ENCODE data around the gene RAF1. TPM values are rescaled to one million over a fixed set of nuclear protein-coding genes. Genes with fewer than 3 reads are reported as not detected.

The RAF1 gene
- total RNA-seq, 2 donors from 2014 or later: 158 to 183 TPM

DNA sequence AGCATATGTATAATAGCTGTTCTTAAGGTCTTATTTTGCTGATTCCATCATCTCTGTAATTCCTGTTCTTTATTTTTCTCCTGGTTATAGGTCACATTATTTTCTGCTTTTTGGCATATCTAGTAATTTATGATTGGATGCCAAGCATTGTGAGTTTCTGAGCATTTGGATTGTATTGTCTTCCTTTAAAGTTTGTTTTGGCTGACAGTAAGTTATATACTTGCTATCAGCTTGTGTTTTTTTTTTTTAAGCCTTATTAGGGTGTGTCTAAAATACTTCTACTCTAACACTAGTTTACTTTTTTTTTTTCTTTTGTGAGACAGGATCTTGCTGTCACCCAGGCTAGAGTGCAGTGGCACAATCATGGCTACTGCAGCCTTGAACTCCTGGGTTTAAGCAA, 96.9 kb downstream of the RAF1 start:
- no peak overlapping the region for H3K27ac ChIP-seq
- TF ChIP-seq, protein P1, sequence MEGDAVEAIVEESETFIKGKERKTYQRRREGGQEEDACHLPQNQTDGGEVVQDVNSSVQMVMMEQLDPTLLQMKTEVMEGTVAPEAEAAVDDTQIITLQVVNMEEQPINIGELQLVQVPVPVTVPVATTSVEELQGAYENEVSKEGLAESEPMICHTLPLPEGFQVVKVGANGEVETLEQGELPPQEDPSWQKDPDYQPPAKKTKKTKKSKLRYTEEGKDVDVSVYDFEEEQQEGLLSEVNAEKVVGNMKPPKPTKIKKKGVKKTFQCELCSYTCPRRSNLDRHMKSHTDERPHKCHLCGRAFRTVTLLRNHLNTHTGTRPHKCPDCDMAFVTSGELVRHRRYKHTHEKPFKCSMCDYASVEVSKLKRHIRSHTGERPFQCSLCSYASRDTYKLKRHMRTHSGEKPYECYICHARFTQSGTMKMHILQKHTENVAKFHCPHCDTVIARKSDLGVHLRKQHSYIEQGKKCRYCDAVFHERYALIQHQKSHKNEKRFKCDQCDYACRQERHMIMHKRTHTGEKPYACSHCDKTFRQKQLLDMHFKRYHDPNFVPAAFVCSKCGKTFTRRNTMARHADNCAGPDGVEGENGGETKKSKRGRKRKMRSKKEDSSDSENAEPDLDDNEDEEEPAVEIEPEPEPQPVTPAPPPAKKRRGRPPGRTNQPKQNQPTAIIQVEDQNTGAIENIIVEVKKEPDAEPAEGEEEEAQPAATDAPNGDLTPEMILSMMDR (IDR thresholded peaks at IDR 0.05): no peak
- no peak overlapping the region for H3K4me3 ChIP-seq
- peaks cover 3% of the 10 kb centered on the region for H3K9me3 ChIP-seq
- DNase-seq (ENCODE audit: low spot score): no peak
- H3K4me1 ChIP-seq (ENCODE audit: control insufficient read depth in 1 of 2, low read depth in 2 of 2): peaks cover 3 to 7% of the 10 kb centered on the region in 2 donors
- peaks cover 20% of the 10 kb centered on the region for H3K36me3 ChIP-seq
- no peaks in the 10 kb centered on the region for H3K27me3 ChIP-seq (replicated peaks; ENCODE audit: insufficient read depth)
- no peak for ATAC-seq (ENCODE audit: insufficient number of reproducible peaks, low FRiP score, low read depth)

DNA sequence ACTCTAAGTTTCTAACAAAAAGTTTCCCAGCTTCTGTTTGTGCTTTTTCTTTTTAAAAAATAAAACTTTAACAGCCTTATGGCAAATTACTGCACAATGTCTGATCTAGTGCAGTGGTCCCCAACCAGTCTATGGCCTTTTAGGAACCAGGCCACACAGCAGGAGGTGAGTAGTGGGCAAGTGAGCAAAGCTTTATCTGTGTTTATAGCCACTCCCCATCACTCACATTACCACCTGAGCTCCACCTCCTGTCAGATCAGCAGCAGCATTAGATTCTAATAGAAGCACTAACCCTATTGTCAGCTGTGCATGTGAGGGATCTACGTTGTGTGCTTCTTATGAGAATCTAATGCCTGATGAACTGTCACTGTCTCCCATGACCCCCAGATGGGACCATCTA, 101.5 kb downstream of the RAF1 start:
- H3K4me1 ChIP-seq (ENCODE audit: control insufficient read depth in 1 of 2, low read depth in 2 of 2): peaks cover 17 to 43% of the 10 kb centered on the region in 2 donors
- H3K27me3 ChIP-seq (replicated peaks; ENCODE audit: insufficient read depth): no peaks in the 10 kb centered on the region
- ATAC-seq (ENCODE audit: insufficient number of reproducible peaks, low FRiP score, low read depth): no peak
- H3K36me3 ChIP-seq: no peaks in the 10 kb centered on the region
- DNase-seq (ENCODE audit: low spot score): no peak
- no peak overlapping the region for H3K27ac ChIP-seq
- H3K4me3 ChIP-seq: no peak overlapping the region
- H3K9me3 ChIP-seq: peaks cover 3% of the 10 kb centered on the region
- TF ChIP-seq, protein P1 (IDR thresholded peaks at IDR 0.05): no peak

DNA sequence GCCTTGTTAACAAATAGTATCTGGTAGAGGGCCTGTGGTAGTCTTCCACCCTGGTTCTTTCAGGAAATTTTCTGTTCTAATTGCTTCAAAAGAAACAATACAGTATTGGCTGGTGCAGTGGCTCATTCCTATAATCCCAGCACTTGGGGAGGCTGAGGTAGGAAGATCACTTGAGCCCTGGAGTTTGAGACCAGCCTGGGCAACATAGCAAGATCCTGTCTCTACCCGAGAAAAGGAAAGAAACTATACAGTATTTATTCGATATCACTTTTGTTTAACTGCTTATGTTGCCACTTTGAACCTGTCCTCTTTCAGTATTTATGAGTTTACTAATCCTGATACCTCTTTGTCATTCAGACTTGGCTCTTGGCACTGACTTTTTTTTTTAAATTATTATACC, 102.5 kb downstream of the RAF1 start:
- Histone ChIP-seq H3K36me3 (no peaks in the 10 kb centered on the region), H3K4me1 (ENCODE audit: control insufficient read depth in 1 of 2, low read depth in 2 of 2) (peaks cover 17 to 43% of the 10 kb centered on the region in 2 donors), H3K27me3 (replicated peaks; ENCODE audit: insufficient read depth) (no peaks in the 10 kb centered on the region), H3K9me3 (peaks cover under 1% of the 10 kb centered on the region), H3K27ac (peak overlapping the region in 1 of 2 donors; percentile 11), H3K4me3 (no peak overlapping the region)
- TF ChIP-seq, protein P1 (IDR thresholded peaks at IDR 0.05): no peak
- no peak for DNase-seq (ENCODE audit: low spot score)
- ATAC-seq (ENCODE audit: insufficient number of reproducible peaks, low FRiP score, low read depth): no peak

DNA sequence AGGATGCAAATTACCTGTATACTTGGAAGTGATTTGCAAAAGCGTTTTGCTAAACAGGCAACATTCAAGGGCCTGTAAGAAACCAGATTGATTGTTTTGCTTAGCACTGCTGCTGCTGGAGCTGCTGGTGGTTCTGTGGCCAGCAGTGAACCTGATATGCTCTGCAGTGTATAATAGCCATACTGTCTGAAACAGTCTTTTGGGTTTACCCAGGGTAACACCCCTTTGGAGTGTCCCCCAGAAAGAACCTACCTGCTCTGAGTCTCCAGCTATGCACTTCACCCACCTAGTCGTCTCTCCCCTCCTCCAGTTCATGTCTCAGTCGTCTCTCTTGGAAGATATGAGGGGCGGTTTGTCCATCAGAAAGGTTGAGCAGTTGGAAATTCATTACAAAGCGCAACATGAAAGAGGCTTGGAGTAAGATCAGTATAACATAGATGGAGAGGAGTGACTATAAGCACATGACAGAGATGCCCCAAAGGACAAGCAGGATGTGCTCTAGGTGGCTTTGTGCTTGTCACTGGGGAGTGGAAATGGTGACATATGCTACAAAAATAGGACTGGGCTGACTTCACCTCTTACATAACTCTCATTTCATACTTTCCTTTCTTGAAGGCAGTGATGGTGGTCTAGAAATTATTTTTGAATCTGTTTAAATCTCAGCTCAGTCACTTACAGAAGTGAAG, 103.3 kb downstream of the RAF1 start:
- H3K4me3 ChIP-seq: no peak overlapping the region
- H3K36me3 ChIP-seq: no peaks in the 10 kb centered on the region
- no peaks in the 10 kb centered on the region for H3K27me3 ChIP-seq (replicated peaks; ENCODE audit: insufficient read depth)
- H3K27ac ChIP-seq: peak overlapping the region in 1 of 2 donors; percentile 11
- ATAC-seq (ENCODE audit: insufficient number of reproducible peaks, low FRiP score, low read depth): no peak
- no peaks in the 10 kb centered on the region for H3K9me3 ChIP-seq
- H3K4me1 ChIP-seq (ENCODE audit: control insufficient read depth in 1 of 2, low read depth in 2 of 2): peaks cover 22 to 48% of the 10 kb centered on the region in 2 donors
- TF ChIP-seq, protein P1 (IDR thresholded peaks at IDR 0.05): no peak
- DNase-seq (ENCODE audit: low spot score): no peak

DNA sequence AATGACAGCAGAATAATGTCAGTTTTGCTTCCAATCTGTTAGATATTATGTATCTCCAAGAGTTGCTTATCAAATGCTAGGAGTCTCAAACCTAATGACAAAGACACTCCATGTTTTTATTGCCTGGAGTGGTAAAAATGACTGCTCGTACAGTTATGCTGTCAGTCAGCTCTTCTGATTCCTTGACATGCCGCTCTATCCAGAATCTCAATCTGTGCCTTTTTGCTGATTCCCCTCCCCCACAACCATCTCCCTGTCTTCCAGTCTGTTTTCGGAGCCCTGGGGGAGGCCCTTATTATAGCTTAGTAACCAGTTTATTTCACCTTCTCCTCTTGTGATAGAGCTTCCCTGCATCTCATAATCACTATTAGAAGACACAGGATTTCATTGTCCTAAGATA, 104.4 kb downstream of the RAF1 start:
- H3K27ac ChIP-seq: no peak overlapping the region
- no peak overlapping the region for H3K4me3 ChIP-seq
- ATAC-seq (ENCODE audit: insufficient number of reproducible peaks, low FRiP score, low read depth) (no peak), DNase-seq (ENCODE audit: low spot score) (no peak)
- TF ChIP-seq, protein P1 (IDR thresholded peaks at IDR 0.05): no peak
- H3K27me3 ChIP-seq (replicated peaks; ENCODE audit: insufficient read depth): no peaks in the 10 kb centered on the region
- peaks cover 23 to 51% of the 10 kb centered on the region in 2 donors for H3K4me1 ChIP-seq (ENCODE audit: control insufficient read depth in 1 of 2, low read depth in 2 of 2)
- no peaks in the 10 kb centered on the region for H3K9me3 ChIP-seq
- no peaks in the 10 kb centered on the region for H3K36me3 ChIP-seq
